Hepatocyte (in vitro differentiated cells): Measurements from ENCODE around the gene AFAP1. TPM values are rescaled to one million over a fixed set of nuclear protein-coding genes. Genes with fewer than 3 reads are reported as not detected.

Experiments
- DNase-seq: peaks from one replicate; pipeline ENCODE4 v3.0.0-alpha.2; 2016; ENCODE audit warnings: low spot score
- H2AFZ ChIP-seq: fragments of 200-600 bp; sonication (generic); 2 replicates; pipeline ENCODE4 v1.6.0; 2016; ENCODE audit warnings: antibody characterized with exemption, mild to moderate bottlenecking
- H3K27ac ChIP-seq: fragments of 200-600 bp; sonication (generic); 2 replicates; pipeline ENCODE4 v1.5.1; 2016; ENCODE audit warnings: mild to moderate bottlenecking
- H3K27me3 ChIP-seq: fragments of 200-600 bp; sonication (generic); 2 replicates; pipeline ENCODE4 v1.6.1; 2016
- H3K36me3 ChIP-seq: fragments of 200-600 bp; sonication (generic); replicated peaks from 2 replicates; pipeline ENCODE4 v1.5.1; 2016; ENCODE audit warnings: low read depth; ENCODE audit not compliant: insufficient read depth
- H3K4me1 ChIP-seq: fragments of 200-600 bp; sonication (generic); 2 replicates; pipeline ENCODE4 v1.5.1; 2016; ENCODE audit warnings: mild to moderate bottlenecking, moderate library complexity; ENCODE audit not compliant: insufficient read depth
- H3K4me2 ChIP-seq: fragments of 200-600 bp; sonication (generic); 2 replicates; pipeline ENCODE4 v1.6.0; 2016
- H3K4me3 ChIP-seq: fragments of 200-600 bp; sonication (generic); 2 replicates; pipeline ENCODE4 v1.5.1; 2016; ENCODE audit warnings: mild to moderate bottlenecking
- H3K79me2 ChIP-seq: fragments of 200-600 bp; sonication (generic); 2 replicates; pipeline ENCODE4 v1.6.0; 2017; ENCODE audit warnings: mild to moderate bottlenecking
- H3K9me2 ChIP-seq: fragments of 200-600 bp; sonication (generic); replicated peaks from 2 replicates; pipeline ENCODE4 v1.6.0; 2017; ENCODE audit warnings: mild to moderate bottlenecking; ENCODE audit not compliant: insufficient read depth
- H3K9me3 ChIP-seq: fragments of 200-600 bp; sonication (generic); 2 replicates; pipeline ENCODE4 v1.5.1; 2016; ENCODE audit warnings: low read depth, mild to moderate bottlenecking
- H4K20me1 ChIP-seq: fragments of 200-600 bp; sonication (generic); 2 replicates; pipeline ENCODE4 v1.6.0; 2016; ENCODE audit warnings: mild to moderate bottlenecking; ENCODE audit not compliant: insufficient read depth, poor library complexity, severe bottlenecking
- CTCF ChIP-seq: fragments of 200-600 bp; sonication (generic); IDR thresholded peaks from 2 replicates; pipeline ENCODE4 v1.5.1; 2016; ENCODE audit warnings: antibody characterized with exemption, mild to moderate bottlenecking; ENCODE audit not compliant: poor library complexity
- EZH2 ChIP-seq: fragments of 200-600 bp; sonication (generic); IDR thresholded peaks from 2 replicates; pipeline ENCODE4 v1.6.1; 2016; ENCODE audit warnings: antibody characterized with exemption, mild to moderate bottlenecking, borderline replicate concordance
- EZH2phosphoT487 ChIP-seq: fragments of 200-600 bp; sonication (generic); IDR thresholded peaks from one replicate; pipeline ENCODE4 v1.6.1; 2018; ENCODE audit warnings: antibody characterized with exemption, mild to moderate bottlenecking, low read depth, moderate library complexity; ENCODE audit not compliant: unreplicated experiment, severe bottlenecking
- WGBS: methylation state at CpG from one replicate; pipeline ENCODE4 v1.1.6; 2016; ENCODE audit warnings: low lambda C conversion rate; ENCODE audit errors: missing lambda C conversion rate; 5-methylcytosine and 5-hydroxymethylcytosine counted together
- polyA plus RNA-seq: library from polyadenylated mRNA; unstranded; fragments of >200 nt; fragmentation: Nextera tagmentation; extraction: Ambion mirVana; gene quantifications from 2 replicates; pipeline ENCODE4 v1.2.1, GENCODE V29; 2016
- total RNA-seq: library from RNA; depleted of rRNA; stranded (reverse); fragments of >200 nt; gene quantifications from 2 replicates; pipeline ENCODE4 v1.2.3, GENCODE V29; 2014

The AFAP1 gene
- total and polyA plus RNA-seq, 2 experiments from 2014 or later = 9.3 to 16.2 TPM

GRCh38 chr4:7962609-7963508 is 23.2 kb upstream of the AFAP1 start:
- peaks cover 11% of the 10 kb centered on the region for H3K4me1 ChIP-seq
- H3K36me3 ChIP-seq = no peaks in the 10 kb centered on the region
- H4K20me1 ChIP-seq = no peaks in the 10 kb centered on the region
- H3K9me2 ChIP-seq = no peaks in the 10 kb centered on the region
- no peak overlapping the region for H2AFZ ChIP-seq
- no peak for DNase-seq
- no peaks in the 10 kb centered on the region for H3K9me3 ChIP-seq
- WGBS = 88% methylated on average over 17 of the region's 17 CpGs
- no peak overlapping the region for H3K27ac ChIP-seq
- TF ChIP-seq EZH2 (no peak), EZH2phosphoT487 (no peak), CTCF (no peak)
- no peaks in the 10 kb centered on the region for H3K79me2 ChIP-seq
- H3K4me3 ChIP-seq = no peak overlapping the region
- no peak overlapping the region for H3K4me2 ChIP-seq
- H3K27me3 ChIP-seq = no peaks in the 10 kb centered on the region

- peak; percentile 80 for DNase-seq
- H2AFZ ChIP-seq = no peak overlapping the region
- no peak for TF ChIP-seq CTCF
These were observed 21.4 kb upstream of the AFAP1 start for GRCh38 chr4:7960790-7961655.

GRCh38 chr4:7960017-7960789 is 20.5 kb upstream of the AFAP1 start:
- 86% methylated on average over 11 of the region's 11 CpGs for WGBS
- Histone ChIP-seq H3K4me1 (peaks cover 19% of the 10 kb centered on the region), H3K9me3 (no peaks in the 10 kb centered on the region), H3K4me3 (no peak overlapping the region), H3K27me3 (no peaks in the 10 kb centered on the region), H2AFZ (no peak overlapping the region), H3K4me2 (no peak overlapping the region), H4K20me1 (no peaks in the 10 kb centered on the region), H3K79me2 (no peaks in the 10 kb centered on the region), H3K36me3 (no peaks in the 10 kb centered on the region), H3K9me2 (no peaks in the 10 kb centered on the region), H3K27ac (peak overlapping the region; percentile 37)
- TF ChIP-seq EZH2phosphoT487 = no peak
- TF ChIP-seq EZH2 = no peak
- DNase-seq = no peak

More at GRCh38 chr4:7960790-7961655, 21.4 kb upstream of the AFAP1 start:
- no peaks in the 10 kb centered on the region for H3K79me2 ChIP-seq
- H3K27me3 ChIP-seq = no peaks in the 10 kb centered on the region
- peak overlapping the region; percentile 7 for H3K4me2 ChIP-seq
- no peaks in the 10 kb centered on the region for H4K20me1 ChIP-seq
- H3K36me3 ChIP-seq = no peaks in the 10 kb centered on the region
- WGBS = 71% methylated on average over 19 of the region's 19 CpGs
- H3K4me1 ChIP-seq = peaks cover 19% of the 10 kb centered on the region
- H3K4me3 ChIP-seq = no peak overlapping the region
- H3K9me2 ChIP-seq = no peaks in the 10 kb centered on the region
- peak overlapping the region; percentile 56 for H3K27ac ChIP-seq
- no peaks in the 10 kb centered on the region for H3K9me3 ChIP-seq
